Right forelimb (tissue), 1 donor: ENCODE measurements around the gene POLD2.

Experiments
- DNase-seq: peaks from one replicate; pipeline ENCODE4 v3.0.0-alpha.2; 2018

The POLD2 gene

GRCh38 chr7:44101303-44101965, 21.9 kb downstream of the POLD2 start:
- no peak for DNase-seq

- DNase-seq, result peak; percentile 75
Measured at GRCh38 chr7:44100458-44101302, 22.7 kb downstream of the POLD2 start.

GRCh38 chr7:44099669-44100068, 23.7 kb downstream of the POLD2 start:
- DNase-seq, result no peak

- no peak for DNase-seq
Measured at GRCh38 chr7:44098092-44099068, 25.0 kb downstream of the POLD2 start.

GRCh38 chr7:44097064-44097932, 26.1 kb downstream of the POLD2 start:
- DNase-seq, result no peak

- DNase-seq, result no peak
Measured at GRCh38 chr7:44096326-44096881, 26.9 kb downstream of the POLD2 start.

- no peak for DNase-seq
Measured at GRCh38 chr7:44095781-44096180, 27.6 kb downstream of the POLD2 start.

GRCh38 chr7:44094883-44095592, 28.3 kb downstream of the POLD2 start:
- DNase-seq, result no peak

GRCh38 chr7:44094365-44094764, 29.0 kb downstream of the POLD2 start:
- DNase-seq, result no peak

GRCh38 chr7:44093102-44093641, 30.2 kb downstream of the POLD2 start:
- no peak for DNase-seq

GRCh38 chr7:44087911-44088838, 35.2 kb downstream of the POLD2 start:
- DNase-seq, result no peak

- no peak for DNase-seq
Measured at GRCh38 chr7:44086627-44087026, 36.7 kb downstream of the POLD2 start.

GRCh38 chr7:44085546-44085945, 37.8 kb downstream of the POLD2 start:
- DNase-seq, result no peak

- DNase-seq, result no peak
Measured at GRCh38 chr7:44084701-44085100, 38.6 kb downstream of the POLD2 start.

GRCh38 chr7:44083796-44084195, 39.6 kb downstream of the POLD2 start:
- DNase-seq, result no peak

- peak; percentile 98 for DNase-seq
Measured at GRCh38 chr7:44082541-44083207, 40.7 kb downstream of the POLD2 start.

GRCh38 chr7:44081266-44081748, 42.0 kb downstream of the POLD2 start:
- DNase-seq, result no peak

GRCh38 chr7:44080686-44081265, 42.6 kb downstream of the POLD2 start:
- no peak for DNase-seq
